ENCODE data around the gene LPP.

GRCh38 chr3:188700918-188701317 is 547.0 kb downstream of the LPP start:
- TF ChIP-seq POLR2AphosphoS5 (IDR thresholded peaks at IDR 0.05; ENCODE audit: low read depth, low read length) (no peak), POLR2A (IDR thresholded peaks at IDR 0.05; ENCODE audit: low read depth, low read length) (no peak), SPI1 (IDR thresholded peaks at IDR 0.05; ENCODE audit: low read depth, low read length) (no peak), TAF1 (IDR thresholded peaks at IDR 0.05; ENCODE audit: low read depth, low read length) (no peak), PAX5 (IDR thresholded peaks at IDR 0.05; ENCODE audit: insufficient read depth, low read length, severe bottlenecking) (no peak), POU2F2 (IDR thresholded peaks at IDR 0.05; ENCODE audit: low read depth, low read length) (no peak)

Measured in GM12891 (cell line).